MM.1S (cell line): ENCODE data around the gene CD200R1.

Experiments
- DNase-seq: peaks from one replicate; pipeline ENCODE4 v3.0.0-alpha.2; 2015
- H2AFZ ChIP-seq: fragments of 300-600 bp; sonication (generic); 2 replicates; pipeline ENCODE4 v1.6.0; 2016; ENCODE audit warnings: antibody characterized with exemption, low read length
- H3F3A ChIP-seq: fragments of 300-600 bp; sonication (generic); 2 replicates; pipeline ENCODE4 v1.6.1; 2016; ENCODE audit warnings: mild to moderate bottlenecking, antibody characterized with exemption, low read length, moderate library complexity, mixed read lengths; ENCODE audit not compliant: insufficient read depth
- H3K27ac ChIP-seq: fragments of 300-600 bp; sonication (generic); 2 replicates; pipeline ENCODE4 v1.5.1; 2016; ENCODE audit warnings: mild to moderate bottlenecking, low read length
- H3K27me3 ChIP-seq: fragments of 300-600 bp; sonication (generic); replicated peaks from 2 replicates; pipeline ENCODE4 v1.6.0; 2016; ENCODE audit warnings: low read length; ENCODE audit not compliant: insufficient read depth
- H3K36me3 ChIP-seq: fragments of 300-600 bp; sonication (generic); replicated peaks from 2 replicates; pipeline ENCODE4 v1.6.1; 2016; ENCODE audit warnings: mild to moderate bottlenecking, low read length, mixed read lengths; ENCODE audit not compliant: insufficient read depth
- H3K4me1 ChIP-seq: fragments of 300-600 bp; sonication (generic); 2 replicates; pipeline ENCODE4 v1.6.1; 2016; ENCODE audit warnings: low read length, mixed read lengths
- H3K4me2 ChIP-seq: fragments of 300-600 bp; sonication (generic); 2 replicates; pipeline ENCODE4 v1.6.0; 2016; ENCODE audit warnings: low read depth, low read length
- H3K4me3 ChIP-seq: fragments of 300-600 bp; sonication (generic); 2 replicates; pipeline ENCODE4 v1.5.1; 2016; ENCODE audit warnings: low read length, mixed read lengths
- H3K79me2 ChIP-seq: fragments of 300-600 bp; sonication (generic); 2 replicates; pipeline ENCODE4 v1.6.1; 2016; ENCODE audit warnings: mixed run types, low read length, mixed read lengths
- H3K9ac ChIP-seq: fragments of 300-600 bp; sonication (generic); 2 replicates; pipeline ENCODE4 v1.6.1; 2016; ENCODE audit warnings: low read length, mixed read lengths
- H3K9me2 ChIP-seq: fragments of 300-600 bp; sonication (generic); replicated peaks from 2 replicates; pipeline ENCODE4 v1.6.1; 2016; ENCODE audit warnings: mild to moderate bottlenecking, low read length, mixed read lengths; ENCODE audit not compliant: insufficient read depth
- H3K9me3 ChIP-seq: fragments of 300-600 bp; sonication (generic); replicated peaks from 2 replicates; pipeline ENCODE4 v1.6.1; 2016; ENCODE audit warnings: mild to moderate bottlenecking, low read length, mixed read lengths; ENCODE audit not compliant: insufficient read depth
- H4K20me1 ChIP-seq: fragments of 300-600 bp; sonication (generic); 2 replicates; pipeline ENCODE4 v1.6.1; 2016; ENCODE audit warnings: mild to moderate bottlenecking, low read length, moderate library complexity, mixed read lengths; ENCODE audit not compliant: insufficient read depth
- EZH2 ChIP-seq: fragments of 300-600 bp; sonication (generic); optimal IDR thresholded peaks from 2 replicates; pipeline ENCODE3; 2017; ENCODE audit warnings: low read depth, mild to moderate bottlenecking, antibody characterized with exemption, low read length, mixed read lengths
- EZH2phosphoT487 ChIP-seq: fragments of 300-600 bp; sonication (generic); IDR thresholded peaks from 2 replicates; pipeline ENCODE4 v1.6.1; 2018; ENCODE audit warnings: antibody characterized with exemption, low read length
- TF ChIP-seq, protein P1 (sequence below): fragments of 300-600 bp; sonication (generic); IDR thresholded peaks from 2 replicates; pipeline ENCODE4 v1.5.1; 2016; ENCODE audit warnings: antibody characterized with exemption, low read length, mixed read lengths

CD200R1 gene

DNA sequence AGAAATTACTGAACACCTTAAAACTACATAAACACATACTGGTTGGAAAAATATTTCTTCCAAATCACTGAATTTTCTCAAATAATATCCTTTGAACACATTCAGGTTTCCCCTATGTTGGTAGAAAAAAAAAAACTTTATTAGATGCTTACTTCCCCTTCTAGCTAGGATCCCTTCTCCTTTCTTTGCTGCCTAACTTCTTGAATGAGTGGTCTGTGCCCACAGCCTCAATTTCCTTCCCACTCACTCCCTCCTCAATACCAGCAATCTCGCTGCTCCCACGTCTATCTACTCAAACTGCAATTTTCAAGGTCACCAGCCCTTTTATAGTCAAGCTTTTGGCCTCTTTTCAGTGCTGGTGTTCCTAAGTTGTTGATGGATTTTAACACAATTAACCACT is 8.3 kb downstream of the CD200R1 start:
- TF ChIP-seq EZH2 (no peak), EZH2phosphoT487 (no peak)
- TF ChIP-seq, protein P1, sequence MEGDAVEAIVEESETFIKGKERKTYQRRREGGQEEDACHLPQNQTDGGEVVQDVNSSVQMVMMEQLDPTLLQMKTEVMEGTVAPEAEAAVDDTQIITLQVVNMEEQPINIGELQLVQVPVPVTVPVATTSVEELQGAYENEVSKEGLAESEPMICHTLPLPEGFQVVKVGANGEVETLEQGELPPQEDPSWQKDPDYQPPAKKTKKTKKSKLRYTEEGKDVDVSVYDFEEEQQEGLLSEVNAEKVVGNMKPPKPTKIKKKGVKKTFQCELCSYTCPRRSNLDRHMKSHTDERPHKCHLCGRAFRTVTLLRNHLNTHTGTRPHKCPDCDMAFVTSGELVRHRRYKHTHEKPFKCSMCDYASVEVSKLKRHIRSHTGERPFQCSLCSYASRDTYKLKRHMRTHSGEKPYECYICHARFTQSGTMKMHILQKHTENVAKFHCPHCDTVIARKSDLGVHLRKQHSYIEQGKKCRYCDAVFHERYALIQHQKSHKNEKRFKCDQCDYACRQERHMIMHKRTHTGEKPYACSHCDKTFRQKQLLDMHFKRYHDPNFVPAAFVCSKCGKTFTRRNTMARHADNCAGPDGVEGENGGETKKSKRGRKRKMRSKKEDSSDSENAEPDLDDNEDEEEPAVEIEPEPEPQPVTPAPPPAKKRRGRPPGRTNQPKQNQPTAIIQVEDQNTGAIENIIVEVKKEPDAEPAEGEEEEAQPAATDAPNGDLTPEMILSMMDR, result no peak
- peaks cover 73% of the 10 kb centered on the region for H3K79me2 ChIP-seq
- H3K4me2 ChIP-seq, result no peak overlapping the region
- H3F3A ChIP-seq, result no peaks in the 10 kb centered on the region; the same call in 1 of the 2 replicates
- no peak overlapping the region for H3K27ac ChIP-seq
- no peaks in the 10 kb centered on the region for H3K9me3 ChIP-seq
- DNase-seq, result no peak
- no peaks in the 10 kb centered on the region for H4K20me1 ChIP-seq
- H3K27me3 ChIP-seq, result no peaks in the 10 kb centered on the region
- no peaks in the 10 kb centered on the region for H3K4me1 ChIP-seq
- no peaks in the 10 kb centered on the region for H3K36me3 ChIP-seq
- H3K9ac ChIP-seq, result no peak overlapping the region
- H2AFZ ChIP-seq, result no peak overlapping the region
- no peak overlapping the region for H3K4me3 ChIP-seq
- no peaks in the 10 kb centered on the region for H3K9me2 ChIP-seq

DNA sequence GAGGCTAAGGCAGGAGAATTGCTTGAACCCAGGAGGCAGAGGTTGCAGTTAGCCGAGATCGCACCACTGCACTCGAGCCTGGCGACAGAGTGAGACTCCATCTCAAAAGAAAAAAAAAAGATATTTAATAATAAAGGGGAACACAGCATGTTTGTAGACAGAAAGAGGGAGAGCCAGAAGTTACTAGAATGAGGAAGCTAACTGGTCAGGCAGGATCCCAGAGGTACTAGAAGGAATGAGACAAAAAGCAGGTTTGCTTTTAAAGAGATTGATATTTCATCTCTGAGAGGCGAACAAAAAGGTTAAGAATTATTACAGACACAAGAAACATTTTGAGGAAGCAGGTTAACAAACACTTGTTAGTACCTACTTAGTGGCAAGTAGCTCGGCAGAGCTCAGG is 9.2 kb downstream of the CD200R1 start:
- TF ChIP-seq, protein P1, result no peak
- TF ChIP-seq EZH2phosphoT487 (no peak), EZH2 (no peak)
- DNase-seq, result no peak
- Histone ChIP-seq H3F3A (no peaks in the 10 kb centered on the region; the same call in 1 of the 2 replicates), H3K9ac (no peak overlapping the region), H3K4me1 (no peaks in the 10 kb centered on the region), H3K9me2 (no peaks in the 10 kb centered on the region), H2AFZ (no peak overlapping the region), H3K4me3 (no peak overlapping the region), H3K27me3 (no peaks in the 10 kb centered on the region), H3K4me2 (no peak overlapping the region), H4K20me1 (no peaks in the 10 kb centered on the region), H3K9me3 (no peaks in the 10 kb centered on the region), H3K79me2 (peaks cover 67% of the 10 kb centered on the region), H3K36me3 (no peaks in the 10 kb centered on the region), H3K27ac (no peak overlapping the region)

DNA sequence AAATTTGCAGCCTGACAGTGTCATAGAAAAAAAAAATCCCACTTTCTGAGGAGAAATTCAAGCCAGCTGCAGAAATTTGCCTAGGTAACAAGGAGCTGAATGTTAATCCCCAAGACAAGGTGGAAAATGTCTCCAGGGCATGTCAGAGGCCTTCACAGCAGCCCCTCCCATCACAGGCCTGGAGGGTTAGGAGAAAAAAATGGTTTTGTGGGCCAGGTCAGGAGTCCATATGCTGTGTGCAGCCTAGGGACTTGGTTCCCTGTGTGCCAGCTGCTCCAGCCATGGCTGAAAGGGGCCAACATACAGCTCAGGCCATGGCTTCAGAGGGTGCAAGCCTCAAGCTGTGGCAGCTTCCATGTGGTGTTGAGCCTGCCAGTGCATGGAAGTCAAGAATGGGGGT is 11.2 kb downstream of the CD200R1 start:
- H2AFZ ChIP-seq, result no peak overlapping the region
- TF ChIP-seq, protein P1, result no peak
- TF ChIP-seq EZH2 (no peak), EZH2phosphoT487 (no peak)
- no peak overlapping the region for H3K4me3 ChIP-seq
- no peak overlapping the region for H3K27ac ChIP-seq
- no peaks in the 10 kb centered on the region for H3K9me2 ChIP-seq
- H3K9ac ChIP-seq, result no peak overlapping the region
- no peaks in the 10 kb centered on the region for H4K20me1 ChIP-seq
- no peaks in the 10 kb centered on the region for H3K27me3 ChIP-seq
- H3F3A ChIP-seq, result peaks cover 12% of the 10 kb centered on the region
- no peak for DNase-seq
- H3K36me3 ChIP-seq, result no peaks in the 10 kb centered on the region
- H3K79me2 ChIP-seq, result peaks cover 54% of the 10 kb centered on the region
- no peaks in the 10 kb centered on the region for H3K9me3 ChIP-seq
- peaks cover 8% of the 10 kb centered on the region; the same call in 1 of the 2 replicates for H3K4me1 ChIP-seq
- no peak overlapping the region for H3K4me2 ChIP-seq
